ENCODE measurements around the gene CCR5AS.

CCR5AS gene

GRCh38 chr3:46380471-46381221 is 26.2 kb downstream of the CCR5AS start:
- Histone ChIP-seq H3K36me3 (ENCODE audit: insufficient read depth) (no peaks in the 10 kb centered on the region), H4K20me1 (replicated peaks; ENCODE audit: insufficient read depth) (no peaks in the 10 kb centered on the region; the same call in 1 of the 2 replicates), H3K27me3 (ENCODE audit: insufficient read depth) (no peaks in the 10 kb centered on the region), H3K27ac (ENCODE audit: low read depth) (no peak overlapping the region), H3K4me2 (0 out of 2 replicates have a peak overlapping the region, but pooled peaks have one; percentile 45), H2AFZ (peak overlapping the region; percentile 69), H3F3A (replicated peaks; ENCODE audit: low read depth) (no peaks in the 10 kb centered on the region), H3K79me2 (replicated peaks; ENCODE audit: insufficient read depth) (no peaks in the 10 kb centered on the region), H3K4me1 (ENCODE audit: insufficient read depth) (peaks cover 22% of the 10 kb centered on the region), H3K9me2 (ENCODE audit: insufficient read depth) (no peaks in the 10 kb centered on the region; the same call in 1 of the 2 replicates), H3K4me3 (no peak overlapping the region)
- peaks cover 2% of the 10 kb centered on the region for H3K27me3 Mint-ChIP-seq (ENCODE audit: insufficient read depth, low read depth, poor library complexity)
- DNase-seq (ENCODE audit: low spot score), result no peak
- H3K4me1 Mint-ChIP-seq, result peaks cover 36% of the 10 kb centered on the region
- H3K27ac Mint-ChIP-seq, result no peak overlapping the region
- peak; percentile 30; the same call in 1 of the 3 replicates for ATAC-seq
- H3K36me3 Mint-ChIP-seq (ENCODE audit: low read depth), result no peaks in the 10 kb centered on the region
- TF ChIP-seq ZNF462 (CRISPR knock-in tag; IDR thresholded peaks at IDR 0.05), result no peak
- TF ChIP-seq JUNB (IDR thresholded peaks at IDR 0.05; ENCODE audit: unreplicated experiment), result no peak
- no peak for TF ChIP-seq EZH2 (IDR thresholded peaks at IDR 0.05; ENCODE audit: low read depth, unreplicated experiment)
- TF ChIP-seq POLR2AphosphoS5 (IDR thresholded peaks at IDR 0.05; ENCODE audit: low read depth), result no peak
- no peak for TF ChIP-seq ZNF114 (CRISPR knock-in tag; IDR thresholded peaks at IDR 0.05)
- TF ChIP-seq ETS1 (IDR thresholded peaks at IDR 0.05), result no peak
- TF ChIP-seq EZH2phosphoT487 (IDR thresholded peaks at IDR 0.05; ENCODE audit: unreplicated experiment), result no peak
- no peak for TF ChIP-seq REST (IDR thresholded peaks at IDR 0.05; ENCODE audit: unreplicated experiment)
- TF ChIP-seq NANOG (IDR thresholded peaks at IDR 0.05; ENCODE audit: borderline replicate concordance), result no peak
- TF ChIP-seq STAT1 (IDR thresholded peaks at IDR 0.05; ENCODE audit: unreplicated experiment), result no peak
- no peak for TF ChIP-seq CREB1 (CRISPR knock-in tag; IDR thresholded peaks at IDR 0.05; ENCODE audit: low read depth)
- peaks cover 2% of the 10 kb centered on the region; the same call in 2 of the 3 replicates for H3K9me3 Mint-ChIP-seq
- H3K4me3 Mint-ChIP-seq, result no peak overlapping the region

Measured in GM23338 (cell line).